GM21447 (cell line): ENCODE data around the gene NEK11.

ENCODE experiments used
- ATAC-seq: cut with Tn5 transposase; IDR thresholded peaks from one replicate; pipeline ENCODE4 v1.9.1; 2021; ENCODE audit not compliant: unreplicated experiment

The NEK11 gene

GRCh38 chr3:131396170-131396569 is 369.5 kb downstream of the NEK11 start:
- ATAC-seq, result no peak

GRCh38 chr3:131397889-131398288 is 371.2 kb downstream of the NEK11 start:
- no peak for ATAC-seq
